NCI-H1436 treated with DMSO at 0.1 percent for 48 hours (cell line): Measurements from ENCODE around the gene SMPD3.

Experiments used
- DNase-seq: peaks from one replicate; lab custom pipeline; 2025; lab: John Stamatoyannopoulos, UW

The SMPD3 gene

DNA sequence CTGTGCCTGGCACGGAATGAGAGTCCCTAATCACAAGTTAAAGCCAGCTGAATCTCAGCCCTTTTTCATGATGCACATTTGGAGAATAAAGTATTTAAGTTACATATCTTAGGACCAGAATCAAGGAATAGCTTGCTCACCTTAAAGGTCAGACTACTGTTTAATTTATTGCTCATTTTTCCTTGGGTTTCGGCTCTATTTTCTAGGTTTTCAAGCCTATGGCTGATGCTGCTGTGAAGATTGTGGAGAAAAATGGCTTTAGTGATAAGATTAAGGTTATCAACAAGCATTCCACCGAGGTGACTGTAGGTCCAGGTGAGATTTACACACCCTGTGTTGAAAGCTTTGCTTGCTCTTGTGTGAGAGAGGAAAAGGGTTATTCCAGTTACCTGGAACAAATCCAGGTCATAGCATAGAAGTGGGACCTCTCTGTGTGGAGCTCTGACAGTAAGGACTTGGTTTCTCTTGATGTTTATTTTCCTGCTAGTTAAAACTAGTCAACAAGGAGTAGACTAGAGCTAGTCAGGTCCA lies 119.4 kb downstream of the SMPD3 start:
- no peak for DNase-seq

DNA sequence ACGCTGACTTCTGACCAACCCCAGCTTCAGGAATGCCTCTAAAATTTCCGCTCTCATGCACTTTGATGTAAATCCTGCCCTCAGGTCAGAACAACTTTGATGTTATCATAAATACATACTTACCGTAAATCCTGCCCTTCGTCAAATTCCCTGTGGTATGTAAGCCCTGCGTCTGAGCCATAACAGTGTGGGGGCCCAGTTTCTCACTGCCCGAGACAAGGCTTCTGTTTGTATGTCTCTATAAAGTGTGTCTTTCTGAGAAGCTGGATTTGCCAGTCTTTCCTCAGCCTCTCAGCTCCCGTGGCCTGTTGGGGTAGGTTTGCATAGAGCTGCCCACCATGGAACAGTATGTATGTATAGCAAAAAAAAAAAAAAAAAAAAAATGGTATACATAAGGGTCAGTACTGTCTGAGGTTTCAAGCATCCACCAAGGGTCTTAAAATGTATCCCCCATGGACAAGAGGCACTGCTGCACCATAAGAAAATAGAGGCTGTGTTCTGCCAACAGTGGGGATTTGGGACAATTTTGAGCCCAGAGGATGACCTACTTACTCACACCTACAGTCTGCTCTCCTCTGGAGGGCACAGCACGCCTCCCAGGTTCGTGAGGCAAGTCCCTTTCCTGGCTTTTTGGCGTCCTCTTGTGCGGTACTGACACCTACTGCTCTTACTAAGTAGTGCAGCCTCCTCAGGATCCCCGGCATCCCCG lies 120.0 kb downstream of the SMPD3 start:
- DNase-seq: peak; percentile 19

DNA sequence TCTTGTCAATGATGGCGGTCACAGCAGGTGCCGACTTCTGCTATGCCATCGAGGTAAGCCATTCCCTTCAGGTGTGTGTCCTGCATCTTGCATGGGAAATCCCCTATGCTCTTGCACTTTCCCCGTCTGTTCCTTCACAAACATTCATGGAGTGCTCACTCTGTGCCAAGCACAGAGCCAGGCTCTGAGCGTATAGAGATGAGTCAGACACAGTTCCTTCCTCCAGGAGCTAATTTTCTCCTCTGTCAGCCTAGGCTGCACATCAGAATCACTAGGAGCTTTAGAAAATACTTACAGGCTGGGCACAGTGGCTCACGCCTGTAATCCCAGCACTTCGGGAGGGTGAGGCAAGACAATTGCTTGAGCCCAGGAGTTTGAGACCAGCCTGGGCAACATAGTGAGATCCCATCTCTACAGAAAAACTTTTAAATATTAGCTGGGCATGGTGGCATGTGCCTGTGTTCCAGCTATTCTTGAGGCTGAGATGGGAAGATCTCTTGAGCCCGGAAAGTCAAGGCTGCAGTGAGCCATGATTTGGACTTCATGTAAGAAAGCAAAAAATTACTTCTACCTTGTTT lies 123.4 kb downstream of the SMPD3 start:
- DNase-seq: no peak

- DNase-seq: no peak
Observed at GRCh38 chr16:68324336-68324735, 124.0 kb downstream of the SMPD3 start.

DNA sequence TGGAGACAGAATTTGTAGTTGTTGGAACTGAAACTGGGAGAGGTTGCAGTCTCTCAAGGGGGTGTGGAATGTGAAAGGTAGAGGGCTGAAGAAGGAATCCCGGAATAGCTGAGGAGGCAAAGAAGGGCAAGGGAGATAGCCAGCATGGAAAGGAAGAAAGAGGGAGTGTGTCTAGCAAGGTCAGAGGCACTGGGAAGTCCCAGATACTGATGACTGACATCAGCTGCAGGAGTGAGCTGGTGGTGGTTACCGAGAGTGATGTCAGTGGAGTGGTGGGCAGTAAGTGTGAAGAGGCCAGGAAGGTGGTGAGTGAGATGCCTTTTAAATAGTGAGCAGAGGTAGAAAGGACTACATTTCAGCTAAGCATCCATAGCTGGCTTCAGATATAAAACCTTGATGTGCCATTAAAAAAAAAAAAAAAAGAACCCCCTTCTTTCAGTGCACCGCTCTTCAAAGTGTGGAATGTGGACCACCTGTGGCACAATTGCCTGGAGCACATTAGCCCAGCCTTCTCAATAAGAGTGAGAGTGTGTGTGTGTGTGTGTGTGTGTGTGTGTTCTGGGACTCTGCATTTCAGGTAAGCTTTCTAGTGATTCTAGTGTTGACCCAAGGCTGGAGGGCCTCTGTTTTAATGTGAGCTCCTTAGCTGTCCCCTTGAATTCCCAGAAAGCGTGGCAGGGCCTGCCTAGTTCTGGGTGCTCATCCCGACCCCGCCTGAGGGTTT lies 129.0 kb downstream of the SMPD3 start:
- no peak for DNase-seq

- DNase-seq: no peak
Observed at GRCh38 chr16:68313116-68313515, 135.2 kb downstream of the SMPD3 start.

DNA sequence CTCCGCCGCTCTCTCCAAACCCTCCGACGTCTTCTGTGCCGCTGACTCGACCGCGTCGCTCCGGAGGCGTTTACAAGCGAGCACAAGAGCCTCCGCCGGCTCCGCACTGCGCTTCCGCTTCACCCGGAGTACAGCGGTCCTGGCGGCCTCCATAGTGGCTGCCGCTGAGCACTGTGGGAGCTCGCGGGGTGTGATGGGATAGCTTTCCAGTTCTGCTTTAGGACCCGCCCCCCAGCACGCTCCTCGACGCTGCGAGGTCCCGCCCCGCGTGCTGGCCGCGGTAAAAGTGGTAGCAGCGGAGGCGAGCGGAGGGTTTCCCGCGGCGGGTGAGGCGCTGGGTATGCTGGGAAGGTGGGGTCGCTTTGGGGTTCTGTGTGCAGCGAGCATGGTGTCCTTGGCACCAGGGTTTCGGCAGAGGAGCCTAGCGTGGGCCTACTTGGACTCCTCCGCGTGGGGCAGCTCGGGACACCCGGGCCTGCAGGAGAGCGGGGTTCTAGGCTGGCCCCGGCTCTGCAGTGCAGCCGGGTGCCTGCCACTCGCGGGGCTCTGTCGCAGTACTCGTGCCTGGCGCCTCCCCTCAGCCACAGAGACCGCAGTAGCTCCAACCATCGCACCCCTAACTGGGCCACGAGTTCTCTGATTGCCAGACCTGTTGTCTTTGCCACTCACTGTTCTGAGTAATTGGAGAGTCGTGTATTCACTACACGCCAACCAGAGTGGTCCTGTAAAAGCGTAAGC lies 137.4 kb downstream of the SMPD3 start, which contains the start of the genes PRMT7 and SLC7A6OS:
TSS of gene PRMT7 (plus strand) at position 246 of the 738 bp plus-strand sequence. CDS start 4,961 bp downstream, outside the sequence.
TSS of gene SLC7A6OS (minus strand) at position 173 of the 738 bp plus-strand sequence. CDS start at position 153, 20 bp downstream.
- peak; percentile 47 for DNase-seq

DNA sequence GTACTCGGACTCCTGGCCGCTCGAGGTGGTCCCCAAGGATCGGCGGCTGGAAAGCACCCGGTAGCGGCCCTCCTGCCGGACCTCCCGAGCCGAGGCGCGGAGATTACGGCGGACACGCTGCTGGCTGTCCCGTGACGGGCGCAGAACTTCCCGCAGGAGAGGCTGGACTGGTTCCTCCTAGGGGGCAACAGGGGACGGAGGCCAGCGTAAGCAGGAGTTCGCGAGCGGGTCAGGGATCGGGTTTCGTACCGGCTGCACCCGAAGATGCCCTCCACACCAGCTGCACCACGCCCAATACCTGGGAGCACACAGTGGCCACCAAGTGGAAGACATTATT lies 137.9 kb downstream of the SMPD3 start:
- no peak for DNase-seq

DNA sequence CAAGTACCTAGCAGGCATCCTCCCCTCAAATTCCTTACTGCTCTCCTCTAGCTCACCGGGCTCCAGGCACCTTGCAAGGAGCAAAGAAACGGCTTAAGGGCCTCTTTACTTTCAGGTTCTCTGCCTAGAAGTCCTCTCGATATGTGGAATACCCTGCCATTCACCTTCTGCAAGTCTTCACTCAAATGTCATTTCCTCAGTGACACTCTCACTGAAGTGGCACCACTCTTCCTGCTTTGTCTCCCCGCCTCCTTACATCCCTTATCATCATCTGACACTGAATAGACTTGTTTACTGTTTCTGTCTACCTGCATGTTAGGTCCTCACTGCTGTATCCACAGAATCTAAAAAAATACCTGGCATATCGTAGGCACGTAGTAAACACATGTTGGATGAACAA lies 138.5 kb downstream of the SMPD3 start:
- no peak for DNase-seq
